GM23248 (cell line): ENCODE data around the gene MYH15. TPM values are rescaled to one million over a fixed set of nuclear protein-coding genes. Genes with fewer than 3 reads are reported as not detected.

Experiments
- DNase-seq: peaks from one replicate; pipeline ENCODE4 v3.0.0-alpha.2; 2015
- H2AFZ ChIP-seq: fragments of 200-600 bp; sonication (generic); 2 replicates; pipeline ENCODE4 v1.6.1; 2016; ENCODE audit warnings: antibody characterized with exemption
- H3F3A ChIP-seq: fragments of 200-600 bp; sonication (generic); 2 replicates; pipeline ENCODE4 v1.6.1; 2016; ENCODE audit warnings: mild to moderate bottlenecking, antibody characterized with exemption, mixed run types; ENCODE audit not compliant: insufficient read depth
- H3K27ac ChIP-seq: fragments of 200-600 bp; sonication (generic); 2 replicates; pipeline ENCODE4 v1.5.1; 2016; ENCODE audit warnings: mild to moderate bottlenecking
- H3K27me3 ChIP-seq: fragments of 200-600 bp; sonication (generic); replicated peaks from 2 replicates; pipeline ENCODE4 v1.6.1; 2016; ENCODE audit warnings: mild to moderate bottlenecking; ENCODE audit not compliant: insufficient read depth
- H3K36me3 ChIP-seq: fragments of 200-600 bp; sonication (generic); 2 replicates; pipeline ENCODE4 v1.6.1; 2016; ENCODE audit warnings: low read depth, mild to moderate bottlenecking
- H3K4me1 ChIP-seq: fragments of 200-600 bp; sonication (generic); 2 replicates; pipeline ENCODE4 v1.6.1; 2016; ENCODE audit warnings: mild to moderate bottlenecking; ENCODE audit not compliant: insufficient read depth
- H3K4me2 ChIP-seq: fragments of 200-600 bp; sonication (generic); one replicate; pipeline ENCODE4 v1.6.1; 2016; ENCODE audit warnings: mild to moderate bottlenecking; ENCODE audit not compliant: unreplicated experiment
- H3K4me3 ChIP-seq: fragments of 200-600 bp; sonication (generic); 2 replicates; pipeline ENCODE4 v1.5.1; 2016; ENCODE audit warnings: mild to moderate bottlenecking
- H3K79me2 ChIP-seq: fragments of 200-600 bp; sonication (generic); 2 replicates; pipeline ENCODE4 v1.6.1; 2016; ENCODE audit warnings: mild to moderate bottlenecking; ENCODE audit not compliant: insufficient read depth
- H3K9ac ChIP-seq: fragments of 200-600 bp; sonication (generic); 2 replicates; pipeline ENCODE4 v1.6.1; 2016; ENCODE audit warnings: mild to moderate bottlenecking
- H3K9me2 ChIP-seq: fragments of 200-600 bp; sonication (generic); 2 replicates; pipeline ENCODE4 v1.6.1; 2016; ENCODE audit warnings: mixed run types, mild to moderate bottlenecking, moderate library complexity; ENCODE audit not compliant: insufficient read depth
- H3K9me3 ChIP-seq: fragments of 200-600 bp; sonication (generic); one replicate; pipeline ENCODE4 v1.6.1; 2017; ENCODE audit warnings: low read depth
- H4K20me1 ChIP-seq: fragments of 200-600 bp; sonication (generic); 2 replicates; pipeline ENCODE4 v1.6.0; 2016; ENCODE audit not compliant: insufficient read depth
- EZH2 ChIP-seq: fragments of 200-600 bp; sonication (generic); IDR thresholded peaks from 2 replicates; pipeline ENCODE4 v1.6.1; 2018; ENCODE audit warnings: antibody characterized with exemption, mild to moderate bottlenecking; ENCODE audit not compliant: insufficient read depth, poor library complexity, severe bottlenecking
- EZH2phosphoT487 ChIP-seq: fragments of 200-600 bp; sonication (generic); IDR thresholded peaks from 2 replicates; pipeline ENCODE4 v1.6.1; 2018; ENCODE audit warnings: antibody characterized with exemption, moderate library complexity, mild to moderate bottlenecking, low read depth; ENCODE audit not compliant: insufficient read depth
- WGBS, 2 experiments: methylation state at CpG; one replicate each; pipeline ENCODE4 v1.1.6; 2015 to 2017; ENCODE audit warnings: low lambda C conversion rate in 2 of 2, low coverage in 1 of 2; ENCODE audit errors: missing lambda C conversion rate in 2 of 2; 5-methylcytosine and 5-hydroxymethylcytosine counted together
- in situ Hi-C: fragments of 300-500 bp; cut with MboI; formaldehyde crosslinking; loops from 2 replicates; pipeline ENCODE4 v1.15.0; 2020
- polyA plus RNA-seq: library from polyadenylated mRNA; unstranded; fragments of >200 nt; fragmentation: Nextera tagmentation; extraction: Ambion mirVana; gene quantifications from 2 replicates; pipeline ENCODE4 v1.2.1, GENCODE V29; 2016
- total RNA-seq: library from RNA; depleted of rRNA; stranded (reverse); fragments of >200 nt; shearing (Covaris generic); gene quantifications from 2 replicates; pipeline ENCODE4 v1.2.3, GENCODE V29; 2014

The MYH15 gene
- total and polyA plus RNA-seq, 2 experiments from 2014 or later, result 0.08 to 0.11 TPM

DNA sequence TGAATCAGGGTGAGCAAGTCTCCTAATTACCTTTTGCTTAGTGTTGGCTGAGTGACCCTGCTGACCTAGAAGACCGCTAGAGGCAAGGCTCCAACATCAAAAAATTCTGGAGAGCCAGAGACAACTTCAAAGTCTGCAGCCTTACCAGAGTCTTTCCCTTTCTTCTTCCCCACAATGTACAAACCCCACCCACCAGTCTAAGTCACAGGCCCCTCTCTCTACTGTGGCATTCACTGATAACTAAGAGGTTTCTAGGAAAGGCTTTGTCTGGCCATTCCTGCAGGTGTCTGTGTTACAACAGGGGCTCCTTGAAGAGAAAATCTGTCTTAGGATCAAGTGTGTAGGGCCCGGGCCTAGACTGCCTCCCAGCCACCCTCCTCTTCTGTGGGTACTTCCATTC, 525 bp downstream of the MYH15 start:
- in situ Hi-C loops, result no loop called here
- 75 to 80% methylated on average over 2 of the region's 2 CpGs for WGBS, 2 experiments
- no peak for DNase-seq
- Histone ChIP-seq H3K4me2 (no peak overlapping the region), H3K9ac (no peak overlapping the region), H3K4me1 (no peaks in the 10 kb centered on the region), H3K4me3 (no peak overlapping the region), H3K79me2 (no peaks in the 10 kb centered on the region), H3K27me3 (no peaks in the 10 kb centered on the region), H3K9me2 (no peaks in the 10 kb centered on the region), H3K27ac (no peak overlapping the region), H4K20me1 (no peaks in the 10 kb centered on the region), H3F3A (no peaks in the 10 kb centered on the region), H3K9me3 (no peaks in the 10 kb centered on the region), H3K36me3 (no peaks in the 10 kb centered on the region), H2AFZ (no peak overlapping the region)
- no peak for TF ChIP-seq EZH2
- TF ChIP-seq EZH2phosphoT487, result no peak

DNA sequence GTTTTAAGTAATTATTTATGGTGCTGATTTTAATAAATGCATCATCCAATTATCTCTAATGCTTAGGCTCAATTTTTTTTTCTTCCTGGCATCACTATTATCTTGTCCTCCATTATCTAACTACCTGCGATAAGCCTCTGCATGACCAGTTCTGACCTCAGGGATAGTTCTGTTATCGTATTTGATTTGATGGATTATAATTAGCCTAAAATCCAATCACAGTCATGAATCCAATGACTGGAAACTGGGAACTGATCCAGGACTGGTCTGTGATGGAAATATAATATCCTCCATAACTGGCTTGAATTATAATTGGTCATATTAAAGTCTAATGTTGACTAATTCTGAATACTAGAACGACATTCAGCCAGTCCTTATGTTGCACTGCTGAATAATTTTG, 1.1 kb downstream of the MYH15 start:
- Histone ChIP-seq H3K9me2 (no peaks in the 10 kb centered on the region), H4K20me1 (no peaks in the 10 kb centered on the region), H3K79me2 (no peaks in the 10 kb centered on the region), H3K27ac (no peak overlapping the region), H3F3A (no peaks in the 10 kb centered on the region), H3K4me1 (no peaks in the 10 kb centered on the region), H3K36me3 (no peaks in the 10 kb centered on the region), H2AFZ (no peak overlapping the region), H3K27me3 (no peaks in the 10 kb centered on the region), H3K9ac (no peak overlapping the region), H3K4me2 (no peak overlapping the region), H3K9me3 (no peaks in the 10 kb centered on the region), H3K4me3 (no peak overlapping the region)
- WGBS, 2 experiments, result 82 to 83% methylated on average over 3 of the region's 3 CpGs
- in situ Hi-C loops, result no loop called here
- no peak for DNase-seq
- TF ChIP-seq EZH2 (no peak), EZH2phosphoT487 (no peak)

- Histone ChIP-seq H3K27ac (no peak overlapping the region), H3K36me3 (no peaks in the 10 kb centered on the region), H3K4me1 (no peaks in the 10 kb centered on the region), H3K4me2 (no peak overlapping the region), H4K20me1 (no peaks in the 10 kb centered on the region), H3K27me3 (no peaks in the 10 kb centered on the region), H3K4me3 (no peak overlapping the region), H3K9me2 (no peaks in the 10 kb centered on the region), H3K9ac (no peak overlapping the region), H3F3A (no peaks in the 10 kb centered on the region), H3K79me2 (no peaks in the 10 kb centered on the region), H2AFZ (no peak overlapping the region), H3K9me3 (no peaks in the 10 kb centered on the region)
- no peak for DNase-seq
- no peak for TF ChIP-seq EZH2phosphoT487
- no peak for TF ChIP-seq EZH2
- in situ Hi-C loops, result no loop called here
Observed at GRCh38 chr3:108507902-108508301, 2.5 kb downstream of the MYH15 start.

- no peak overlapping the region for H3K27ac ChIP-seq
- H2AFZ ChIP-seq, result no peak overlapping the region
- H3K27me3 ChIP-seq, result no peaks in the 10 kb centered on the region
- no peaks in the 10 kb centered on the region for H3K79me2 ChIP-seq
- no peak overlapping the region for H3K4me3 ChIP-seq
- H3K36me3 ChIP-seq, result no peaks in the 10 kb centered on the region
- no peaks in the 10 kb centered on the region for H3K9me3 ChIP-seq
- in situ Hi-C loops, result no loop called here
- H3K4me1 ChIP-seq, result no peaks in the 10 kb centered on the region
- TF ChIP-seq EZH2, result no peak
- no peak for TF ChIP-seq EZH2phosphoT487
- H3K9ac ChIP-seq, result no peak overlapping the region
- DNase-seq, result no peak
- 77 to 88% methylated on average over 1 of the region's 1 CpG for WGBS, 2 experiments
- no peaks in the 10 kb centered on the region for H3K9me2 ChIP-seq
- no peaks in the 10 kb centered on the region for H3F3A ChIP-seq
- H3K4me2 ChIP-seq, result no peak overlapping the region
- no peaks in the 10 kb centered on the region for H4K20me1 ChIP-seq
Observed at GRCh38 chr3:108505811-108506210, 4.6 kb downstream of the MYH15 start.

DNA sequence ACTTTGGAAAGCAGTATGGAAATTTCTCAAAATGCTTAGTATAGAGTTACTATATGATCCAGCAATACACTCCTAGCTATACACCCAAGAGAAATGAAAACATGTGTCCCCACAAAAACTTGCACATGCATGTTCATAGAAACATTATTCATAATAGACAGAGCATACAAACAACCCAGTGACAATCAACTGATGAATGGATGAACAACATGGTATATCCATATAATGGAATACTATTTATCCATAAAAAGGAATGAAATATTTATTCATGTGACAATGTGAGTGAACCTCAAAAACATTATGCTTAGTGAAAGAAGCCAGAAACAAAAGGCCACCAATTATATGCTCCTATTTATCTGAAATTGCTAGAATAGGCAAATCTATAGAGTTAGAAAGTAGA, 6.7 kb downstream of the MYH15 start:
- no peak overlapping the region for H3K9ac ChIP-seq
- H3F3A ChIP-seq, result no peaks in the 10 kb centered on the region
- no peaks in the 10 kb centered on the region for H3K9me2 ChIP-seq
- no peaks in the 10 kb centered on the region for H3K79me2 ChIP-seq
- H2AFZ ChIP-seq, result no peak overlapping the region
- H3K4me3 ChIP-seq, result no peak overlapping the region
- no peaks in the 10 kb centered on the region for H3K27me3 ChIP-seq
- H3K9me3 ChIP-seq, result no peaks in the 10 kb centered on the region
- no peaks in the 10 kb centered on the region for H3K4me1 ChIP-seq
- in situ Hi-C loops, result no loop called here
- H3K27ac ChIP-seq, result no peak overlapping the region
- no peak for DNase-seq
- TF ChIP-seq EZH2phosphoT487 (no peak), EZH2 (no peak)
- no peak overlapping the region for H3K4me2 ChIP-seq
- no peaks in the 10 kb centered on the region for H3K36me3 ChIP-seq
- H4K20me1 ChIP-seq, result no peaks in the 10 kb centered on the region
